Measurements from ENCODE around the gene ZXDC.

The ZXDC gene

DNA sequence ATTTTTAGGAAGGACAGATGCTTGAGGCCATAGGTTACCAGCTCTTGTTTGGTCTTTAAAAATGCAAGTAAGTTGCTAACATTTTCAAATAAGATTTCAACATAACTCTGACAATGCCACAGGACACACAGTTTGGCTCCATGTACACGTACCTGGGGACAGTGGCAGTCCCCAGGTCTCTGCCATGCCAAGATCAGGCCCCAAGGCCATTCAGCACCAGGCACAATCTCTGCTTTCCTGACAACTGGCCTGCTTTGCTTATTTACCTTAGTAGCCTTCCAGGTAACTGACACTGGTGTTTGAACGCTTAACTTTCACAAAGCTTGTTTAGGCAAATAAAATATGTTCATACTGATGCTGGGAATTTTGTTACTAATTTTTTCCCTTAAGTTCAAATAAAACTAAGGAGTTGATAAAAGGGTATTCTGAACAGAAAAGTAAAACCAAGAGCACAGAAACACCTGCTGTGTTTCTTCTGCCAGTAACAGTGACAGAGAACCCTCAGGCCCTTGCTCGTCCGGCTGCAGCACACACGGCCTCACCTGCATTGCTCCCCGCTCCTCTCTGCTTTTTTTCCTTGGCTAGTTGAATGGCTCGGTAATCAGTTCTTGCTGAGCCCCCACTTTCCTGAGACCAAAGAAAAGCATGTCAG, 16.5 kb downstream of the ZXDC start:
- TF ChIP-seq, protein P1, sequence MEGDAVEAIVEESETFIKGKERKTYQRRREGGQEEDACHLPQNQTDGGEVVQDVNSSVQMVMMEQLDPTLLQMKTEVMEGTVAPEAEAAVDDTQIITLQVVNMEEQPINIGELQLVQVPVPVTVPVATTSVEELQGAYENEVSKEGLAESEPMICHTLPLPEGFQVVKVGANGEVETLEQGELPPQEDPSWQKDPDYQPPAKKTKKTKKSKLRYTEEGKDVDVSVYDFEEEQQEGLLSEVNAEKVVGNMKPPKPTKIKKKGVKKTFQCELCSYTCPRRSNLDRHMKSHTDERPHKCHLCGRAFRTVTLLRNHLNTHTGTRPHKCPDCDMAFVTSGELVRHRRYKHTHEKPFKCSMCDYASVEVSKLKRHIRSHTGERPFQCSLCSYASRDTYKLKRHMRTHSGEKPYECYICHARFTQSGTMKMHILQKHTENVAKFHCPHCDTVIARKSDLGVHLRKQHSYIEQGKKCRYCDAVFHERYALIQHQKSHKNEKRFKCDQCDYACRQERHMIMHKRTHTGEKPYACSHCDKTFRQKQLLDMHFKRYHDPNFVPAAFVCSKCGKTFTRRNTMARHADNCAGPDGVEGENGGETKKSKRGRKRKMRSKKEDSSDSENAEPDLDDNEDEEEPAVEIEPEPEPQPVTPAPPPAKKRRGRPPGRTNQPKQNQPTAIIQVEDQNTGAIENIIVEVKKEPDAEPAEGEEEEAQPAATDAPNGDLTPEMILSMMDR (IDR thresholded peaks at IDR 0.05; ENCODE audit: borderline replicate concordance, control extremely low read depth, extremely low read depth, insufficient read depth, missing control alignments): no peak
- in situ Hi-C loops (cut with MboI; ENCODE audit: low sequenced_read_pairs, unreplicated experiment): no loop called here
- no peak for DNase-seq (ENCODE audit: low spot score)

DNA sequence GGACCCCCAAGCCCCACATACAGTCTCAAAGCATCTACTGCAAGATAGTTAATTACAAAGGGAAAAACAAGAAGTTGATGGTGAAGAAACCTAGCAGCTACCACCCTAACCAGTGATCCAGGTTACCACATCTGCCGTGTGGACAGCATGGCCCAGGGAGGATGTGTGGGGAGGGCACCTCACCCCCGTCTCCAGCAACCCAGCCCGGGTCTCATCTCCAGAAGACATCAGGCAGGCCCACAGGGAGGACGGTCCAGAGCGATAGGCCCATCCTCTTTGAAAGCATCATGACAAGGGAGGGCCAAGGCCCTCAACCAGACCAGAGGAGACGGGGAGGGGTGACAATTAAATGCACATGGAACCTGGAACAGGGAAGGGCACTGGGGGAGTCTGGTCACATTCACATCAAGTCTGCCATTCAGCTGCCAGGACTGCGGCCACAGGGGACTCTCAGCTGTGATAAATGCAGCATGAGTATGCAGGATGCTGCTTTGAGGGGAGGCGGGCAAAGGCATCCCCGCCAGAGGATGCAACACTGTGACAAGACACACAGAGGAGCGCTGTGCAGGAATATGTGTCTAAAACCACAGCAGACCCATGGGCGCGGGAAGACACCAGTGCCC, 18.8 kb downstream of the ZXDC start:
- in situ Hi-C loops (cut with MboI; ENCODE audit: low sequenced_read_pairs, unreplicated experiment): no loop called here
- no peak for DNase-seq (ENCODE audit: low spot score)
- TF ChIP-seq, protein P1 (IDR thresholded peaks at IDR 0.05; ENCODE audit: borderline replicate concordance, control extremely low read depth, extremely low read depth, insufficient read depth, missing control alignments): no peak

DNA sequence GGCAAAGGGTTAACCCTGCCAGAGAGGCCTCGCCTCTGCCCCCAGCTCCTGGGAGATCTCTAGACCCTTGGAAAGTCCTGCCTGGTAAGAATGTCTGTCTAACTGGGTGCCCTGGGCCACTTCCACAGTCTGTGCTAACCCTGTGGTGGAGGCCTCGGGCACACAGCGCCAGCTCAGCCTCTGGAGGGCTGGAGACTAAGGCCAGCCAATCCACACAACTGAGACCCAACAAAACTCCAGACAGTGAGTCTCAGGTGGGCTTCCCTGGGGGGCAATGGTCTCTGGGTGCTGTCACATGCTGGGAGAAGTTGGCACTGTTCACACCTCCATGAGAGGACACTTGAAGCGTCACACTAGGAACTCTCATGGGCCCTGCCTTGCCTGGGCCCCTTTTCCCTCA, 19.5 kb downstream of the ZXDC start:
- no peak for DNase-seq (ENCODE audit: low spot score)
- in situ Hi-C loops (cut with MboI; ENCODE audit: low sequenced_read_pairs, unreplicated experiment): no loop called here
- TF ChIP-seq, protein P1 (IDR thresholded peaks at IDR 0.05; ENCODE audit: borderline replicate concordance, control extremely low read depth, extremely low read depth, insufficient read depth, missing control alignments): no peak

- TF ChIP-seq, protein P1 (IDR thresholded peaks at IDR 0.05; ENCODE audit: borderline replicate concordance, control extremely low read depth, extremely low read depth, insufficient read depth, missing control alignments): no peak
- in situ Hi-C loops (cut with MboI; ENCODE audit: low sequenced_read_pairs, unreplicated experiment): no loop called here
- DNase-seq (ENCODE audit: low spot score): no peak
These were observed 21.1 kb downstream of the ZXDC start for GRCh38 chr3:126454437-126455198.

GRCh38 chr3:126454025-126454424, 21.7 kb downstream of the ZXDC start:
- TF ChIP-seq, protein P1 (IDR thresholded peaks at IDR 0.05; ENCODE audit: borderline replicate concordance, control extremely low read depth, extremely low read depth, insufficient read depth, missing control alignments): no peak
- in situ Hi-C loops (cut with MboI; ENCODE audit: low sequenced_read_pairs, unreplicated experiment): no loop called here
- DNase-seq (ENCODE audit: low spot score): no peak

DNA sequence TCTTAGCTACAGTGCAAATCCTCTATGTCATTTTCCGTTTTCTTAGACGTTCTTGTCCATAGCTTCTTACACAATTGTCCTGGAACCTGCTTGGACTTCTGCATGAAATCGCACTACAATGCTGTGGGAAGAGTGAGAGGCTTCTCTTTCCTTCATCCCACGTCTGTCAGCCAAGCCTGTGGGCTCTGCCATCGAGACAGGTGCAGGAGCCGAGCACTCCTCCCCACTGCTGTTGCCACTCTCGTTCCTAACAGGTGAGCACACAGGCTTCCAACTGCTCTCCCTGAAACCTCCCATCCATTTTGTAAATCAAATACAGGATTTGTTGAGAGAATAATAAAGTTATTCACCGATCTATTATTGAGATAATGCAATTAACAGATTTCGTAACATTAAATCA, 23.5 kb downstream of the ZXDC start:
- in situ Hi-C loops (cut with MboI; ENCODE audit: low sequenced_read_pairs, unreplicated experiment): no loop called here
- TF ChIP-seq, protein P1 (IDR thresholded peaks at IDR 0.05; ENCODE audit: borderline replicate concordance, control extremely low read depth, extremely low read depth, insufficient read depth, missing control alignments): no peak
- DNase-seq (ENCODE audit: low spot score): no peak
